GM18873 (cell line): Measurements from ENCODE around the gene ST6GALNAC5.
"Not testable (repeated sequence)": the region's sequence is repeated elsewhere in the genome, so short reads cannot be mapped to it uniquely, and the experiment has no call there.

Experiments used
- ATAC-seq: cut with Tn5 transposase; IDR thresholded peaks from one replicate; pipeline ENCODE4 v1.9.1; 2021; ENCODE audit warnings: mild to moderate bottlenecking, moderate library complexity, moderate number of reproducible peaks; ENCODE audit not compliant: unreplicated experiment, low FRiP score

ST6GALNAC5 gene

GRCh38 chr1:76865696-76866286 is 1.5 kb upstream of the ST6GALNAC5 start:
- no peak for ATAC-seq

GRCh38 chr1:76866566-76866965 is 714 bp upstream of the ST6GALNAC5 start:
- no peak for ATAC-seq

GRCh38 chr1:76868154-76868882 is 1.0 kb downstream of the ST6GALNAC5 start:
- ATAC-seq = no peak

- no peak for ATAC-seq
Observed at GRCh38 chr1:76868916-76869315, 1.6 kb downstream of the ST6GALNAC5 start.

- no peak for ATAC-seq
Observed at GRCh38 chr1:76870037-76870436, 2.8 kb downstream of the ST6GALNAC5 start.

GRCh38 chr1:76871355-76871974 is 4.2 kb downstream of the ST6GALNAC5 start:
- ATAC-seq = peak; percentile 88

- ATAC-seq = no peak
Observed at GRCh38 chr1:76872944-76873343, 5.7 kb downstream of the ST6GALNAC5 start.

- no peak for ATAC-seq
Observed at GRCh38 chr1:76876655-76877395, 9.5 kb downstream of the ST6GALNAC5 start.

GRCh38 chr1:76879014-76879413 is 11.7 kb downstream of the ST6GALNAC5 start:
- not testable (repeated sequence) for ATAC-seq

GRCh38 chr1:76881762-76882161 is 14.5 kb downstream of the ST6GALNAC5 start:
- ATAC-seq = no peak

- no peak for ATAC-seq
Observed at GRCh38 chr1:76891931-76892622, 24.8 kb downstream of the ST6GALNAC5 start.

GRCh38 chr1:76892675-76893074 is 25.4 kb downstream of the ST6GALNAC5 start:
- no peak for ATAC-seq

- ATAC-seq = peak; percentile 91
Observed at GRCh38 chr1:76901158-76901767, 34.0 kb downstream of the ST6GALNAC5 start.

GRCh38 chr1:76905876-76906595 is 38.8 kb downstream of the ST6GALNAC5 start:
- no peak for ATAC-seq

GRCh38 chr1:76909311-76909710 is 42.0 kb downstream of the ST6GALNAC5 start:
- ATAC-seq = no peak

GRCh38 chr1:76919085-76919484 is 51.8 kb downstream of the ST6GALNAC5 start:
- no peak for ATAC-seq

GRCh38 chr1:76921590-76921989 is 54.3 kb downstream of the ST6GALNAC5 start:
- no peak for ATAC-seq

GRCh38 chr1:76925825-76926224 is 58.5 kb downstream of the ST6GALNAC5 start:
- no peak for ATAC-seq

GRCh38 chr1:76928522-76928921 is 61.2 kb downstream of the ST6GALNAC5 start:
- no peak for ATAC-seq
